GM18519 (cell line): ENCODE measurements around the gene SARDH.

Experiments used
- ATAC-seq: cut with Tn5 transposase; IDR thresholded peaks from one replicate; pipeline ENCODE4 v1.9.1; 2021; ENCODE audit warnings: mild to moderate bottlenecking, moderate library complexity; ENCODE audit not compliant: unreplicated experiment, low FRiP score

Gene SARDH

DNA sequence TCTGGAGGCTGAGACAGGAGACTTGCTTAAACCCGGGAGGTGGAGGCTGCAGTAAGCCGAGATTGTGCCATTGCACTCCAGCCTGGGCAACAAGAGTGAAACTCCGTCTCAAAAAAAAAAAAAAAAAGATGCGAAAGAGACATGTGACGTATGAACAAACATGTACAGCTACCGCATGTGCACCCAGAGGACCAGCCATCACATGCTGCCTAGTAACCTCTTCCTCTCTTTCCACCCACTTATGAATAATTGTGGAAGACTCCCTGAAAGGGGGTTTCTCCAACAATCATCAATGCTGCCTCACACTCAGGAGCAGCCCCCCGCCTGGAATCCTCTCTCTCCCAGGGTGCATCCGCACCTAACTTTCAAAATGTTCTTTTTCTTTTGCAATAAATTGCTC is 2.2 kb downstream of the SARDH start:
- no peak for ATAC-seq

DNA sequence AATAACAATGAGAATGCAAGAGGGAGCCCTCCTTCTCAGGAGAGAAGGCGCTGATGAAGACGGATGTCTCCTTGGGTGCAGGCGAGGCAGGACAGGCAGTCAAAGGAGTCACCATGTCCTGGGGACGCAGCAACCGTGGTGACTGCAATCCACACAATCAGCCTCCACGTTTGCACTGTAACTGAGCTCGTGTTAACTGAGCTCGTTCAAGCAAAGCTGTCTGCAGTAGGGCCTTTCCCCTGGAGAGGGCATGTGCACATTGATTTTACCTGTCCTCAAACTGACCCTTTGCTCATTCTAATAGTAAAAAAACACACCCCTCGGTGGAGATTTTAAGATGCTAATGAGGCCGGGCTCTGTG is 2.8 kb downstream of the SARDH start:
- no peak for ATAC-seq

DNA sequence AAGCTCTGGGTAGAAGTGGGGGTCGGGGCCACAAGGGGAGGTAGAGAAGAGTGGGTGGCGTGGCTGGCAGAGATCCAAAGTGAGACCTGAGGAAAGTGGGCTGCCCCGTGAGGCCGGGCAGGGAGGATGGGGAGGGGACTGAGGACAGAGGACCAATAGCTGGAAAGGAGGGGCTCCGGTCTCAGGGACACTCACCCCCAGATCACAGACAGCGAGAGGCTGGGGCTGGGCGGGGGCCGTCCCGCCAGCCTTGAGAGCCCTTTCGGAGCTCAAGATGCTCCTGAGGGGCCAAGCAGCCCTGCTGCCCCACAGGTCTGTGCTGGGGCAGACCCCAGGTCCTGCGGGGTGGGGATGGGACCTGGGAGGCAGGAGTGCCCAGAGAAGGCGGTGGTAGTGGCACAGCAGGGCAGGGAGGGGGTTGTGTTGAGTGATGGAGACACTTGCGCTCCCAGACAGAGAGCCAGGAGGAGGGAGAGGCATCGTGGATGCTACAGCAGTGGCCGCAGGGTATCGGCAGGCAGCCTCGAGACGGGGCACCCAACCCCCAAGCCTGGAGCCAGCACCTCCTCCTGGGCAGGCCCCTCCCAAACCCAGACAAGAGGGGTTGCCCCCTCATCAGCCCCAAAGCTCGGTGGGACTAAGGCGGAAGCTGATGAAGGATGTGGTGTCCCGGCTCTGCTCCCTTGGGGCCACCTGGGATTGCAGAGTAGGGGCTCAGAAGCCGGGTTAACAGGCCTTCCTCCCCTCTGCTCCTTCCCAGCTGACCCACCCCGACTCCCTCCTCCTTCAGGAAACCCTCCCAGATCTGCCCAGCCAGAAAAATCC is 3.4 kb downstream of the SARDH start:
- no peak for ATAC-seq

DNA sequence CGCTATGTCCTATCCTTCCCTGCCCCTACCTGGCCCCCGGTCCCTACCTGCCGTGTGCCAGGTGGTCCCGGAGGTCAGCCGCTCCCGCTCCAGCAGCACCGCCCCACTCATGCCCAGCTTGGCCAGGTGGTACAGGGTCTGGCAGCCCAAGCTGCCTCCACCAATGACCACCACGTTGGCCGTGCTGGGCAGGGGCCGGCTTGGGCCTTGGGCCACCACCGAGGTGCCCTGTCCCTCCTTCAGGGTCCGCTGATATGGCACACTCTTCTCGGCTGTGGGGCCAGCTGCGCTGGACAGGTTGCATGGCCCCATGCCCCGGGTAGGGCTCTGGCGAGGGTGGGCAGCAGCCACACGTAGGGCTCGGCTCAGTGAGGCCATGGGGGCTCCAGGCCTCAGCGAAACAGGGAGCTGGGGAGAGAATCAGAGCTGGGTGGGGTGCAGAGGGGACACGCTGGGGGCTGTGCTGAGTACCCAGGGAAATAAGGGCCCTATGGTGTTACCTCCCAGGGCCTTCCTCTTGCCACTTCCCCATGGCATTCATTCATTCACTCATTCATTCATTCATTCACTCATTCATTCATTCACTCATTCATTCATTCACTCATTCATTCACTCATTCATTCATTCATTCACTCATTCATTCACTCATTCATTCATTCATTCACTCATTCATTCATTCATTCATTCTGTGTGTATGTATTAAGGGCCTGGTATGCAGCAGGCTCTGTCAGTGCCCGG is 4.2 kb downstream of the SARDH start:
- no peak for ATAC-seq

DNA sequence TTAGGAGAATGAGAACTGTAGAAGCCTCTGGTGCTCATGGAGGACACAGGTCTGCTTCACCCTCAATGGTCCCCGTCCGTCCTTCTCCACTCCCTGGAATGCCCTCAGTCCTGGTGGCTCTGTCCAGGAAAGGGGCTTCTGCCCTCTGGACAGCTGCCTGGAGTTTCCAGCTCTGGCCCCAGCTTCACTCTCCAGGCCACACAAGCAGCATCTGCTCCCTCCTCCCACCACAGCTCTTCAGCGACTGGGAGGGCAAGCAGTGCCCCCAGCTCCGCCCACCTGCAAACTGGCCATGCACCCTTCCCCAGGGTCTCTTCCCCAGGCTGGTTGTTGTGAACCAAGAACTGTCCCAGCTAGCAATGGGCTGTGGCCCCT is 4.7 kb downstream of the SARDH start:
- no peak for ATAC-seq

DNA sequence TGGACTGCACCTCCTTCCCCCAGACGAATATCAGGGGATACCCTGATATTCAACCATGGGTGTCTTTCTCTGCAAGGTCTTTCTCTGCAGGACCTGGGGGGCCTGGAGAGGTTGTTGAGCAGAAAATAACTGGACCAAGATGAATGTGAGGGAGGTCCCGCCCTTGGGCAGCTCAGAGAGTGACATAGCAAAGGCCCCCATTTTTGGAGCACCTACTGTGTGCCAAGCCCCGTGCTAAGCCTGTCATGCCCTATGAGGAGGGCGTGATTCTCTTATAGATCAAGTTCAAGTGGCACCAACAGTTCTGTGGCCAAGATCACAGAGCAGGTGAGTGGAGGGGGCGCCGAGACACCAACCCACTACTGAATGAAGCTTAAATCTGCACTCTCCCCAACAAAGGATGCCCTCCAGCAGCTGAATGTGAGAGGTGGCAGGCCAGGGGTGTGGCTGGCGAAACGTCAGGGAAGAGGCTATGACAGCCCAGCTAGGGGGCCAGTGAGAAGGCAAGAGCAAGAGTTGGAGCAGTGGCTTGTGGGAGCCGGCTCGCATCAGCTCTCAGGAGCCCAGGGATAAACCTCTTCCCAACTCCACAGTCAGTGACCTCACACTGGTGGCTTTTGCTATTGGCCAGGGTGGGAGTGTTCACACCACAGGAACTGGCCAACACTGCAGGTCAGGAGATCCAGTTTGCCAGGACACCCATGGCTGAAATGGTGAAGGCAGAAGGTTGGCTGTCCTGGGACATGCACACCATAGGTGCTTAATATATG is 5.3 kb downstream of the SARDH start:
- ATAC-seq, result no peak

DNA sequence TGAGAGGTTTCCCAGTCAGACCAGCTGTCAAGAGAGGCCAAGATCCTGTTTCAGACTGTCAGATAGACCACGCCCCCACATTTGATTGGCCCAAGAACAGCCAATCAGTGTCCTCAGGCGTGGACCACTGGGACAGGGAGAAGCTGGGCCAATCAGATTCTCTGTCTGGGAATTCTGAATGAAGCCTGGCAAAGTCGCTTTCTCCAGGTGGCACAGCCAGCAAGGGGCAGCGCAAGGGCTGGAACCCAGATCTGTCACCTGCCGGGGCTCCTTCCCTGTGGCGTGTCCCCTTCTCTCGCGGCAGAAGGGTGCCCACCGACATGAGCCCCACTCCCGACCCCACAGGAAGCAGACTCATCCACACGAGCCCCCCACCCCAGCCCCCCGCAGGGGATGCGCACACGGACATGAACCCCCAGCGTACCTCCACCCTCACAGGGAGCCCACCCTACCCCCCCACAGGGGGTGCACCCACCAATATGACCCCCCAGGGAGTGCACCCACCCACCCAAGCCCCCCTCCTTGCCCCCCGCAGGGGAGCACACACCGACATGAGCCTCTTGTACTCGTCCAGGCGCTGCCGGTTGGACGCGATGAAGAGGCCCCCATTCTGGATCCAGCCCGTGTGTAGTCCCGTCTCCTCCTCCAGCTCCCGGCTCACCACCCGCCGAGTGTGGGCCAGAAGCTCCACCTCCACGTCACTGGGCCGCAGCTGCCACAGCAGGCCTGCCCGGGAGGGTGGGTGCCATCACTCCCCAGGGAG is 6.1 kb downstream of the SARDH start:
- ATAC-seq, result no peak

DNA sequence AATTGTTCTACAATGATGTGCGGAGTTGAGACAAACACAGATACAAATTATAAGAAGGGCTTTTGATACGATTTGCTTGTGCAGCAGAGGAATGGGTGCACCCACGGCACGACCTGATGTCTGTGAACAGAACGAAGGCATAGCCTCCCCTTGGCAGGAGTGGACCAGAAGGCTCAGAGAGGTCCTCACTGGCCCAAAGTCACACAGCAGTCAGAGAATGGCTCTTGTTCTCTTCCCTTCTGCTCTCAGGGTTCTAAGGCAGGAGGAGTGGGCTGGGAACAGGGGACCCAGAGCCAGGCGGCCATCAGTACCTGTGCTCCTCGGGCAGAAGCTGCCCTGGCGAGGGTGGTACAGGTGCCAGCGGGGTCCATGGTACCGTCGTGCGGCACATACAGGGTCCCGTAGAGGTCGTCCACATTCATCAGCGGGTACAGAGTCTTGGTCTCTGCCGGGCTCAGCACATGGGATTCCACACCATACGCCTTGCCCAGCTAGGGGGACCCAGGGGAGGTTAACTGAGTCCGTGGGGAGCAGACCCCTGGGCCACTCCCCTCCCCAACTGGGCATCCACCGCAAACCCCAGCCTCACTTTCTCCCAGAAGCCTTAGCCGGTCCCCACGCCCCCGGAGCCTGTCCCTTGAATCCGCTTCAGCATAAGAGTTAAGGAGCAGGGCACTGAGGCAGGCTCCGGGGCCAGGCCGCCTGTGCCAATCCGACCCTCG is 7.0 kb downstream of the SARDH start:
- ATAC-seq, result no peak

DNA sequence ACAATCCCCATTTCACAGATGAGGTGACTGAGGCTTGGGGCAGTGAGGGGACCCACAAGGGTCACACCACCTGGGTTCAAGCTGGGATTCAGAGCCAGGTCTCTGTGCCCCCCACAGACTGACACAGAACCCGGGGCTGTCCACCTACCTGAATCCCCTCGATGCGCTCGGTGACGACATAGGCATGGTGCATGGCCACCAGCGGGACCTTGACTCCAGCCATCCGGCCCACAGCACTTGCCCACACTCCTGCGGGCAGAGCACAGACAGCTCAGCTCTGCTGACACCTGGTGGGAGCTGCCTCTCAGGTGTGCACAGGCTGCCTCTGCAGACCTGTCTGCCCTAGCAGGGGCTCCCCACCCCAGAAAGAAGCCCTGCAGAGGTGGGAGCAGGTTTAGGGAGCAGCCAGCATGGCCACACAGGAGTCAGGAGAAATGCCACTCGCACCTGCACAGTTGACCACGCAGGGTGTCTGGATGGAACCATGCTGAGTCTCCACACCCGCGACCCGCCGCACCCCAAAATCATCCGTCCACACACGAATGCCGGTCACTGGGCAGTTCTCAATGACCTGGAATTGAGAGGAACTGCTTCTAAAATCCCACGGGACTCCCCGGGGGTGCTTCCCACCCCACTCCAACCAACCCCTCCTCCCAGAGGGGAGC is 8.4 kb downstream of the SARDH start:
- ATAC-seq, result no peak

DNA sequence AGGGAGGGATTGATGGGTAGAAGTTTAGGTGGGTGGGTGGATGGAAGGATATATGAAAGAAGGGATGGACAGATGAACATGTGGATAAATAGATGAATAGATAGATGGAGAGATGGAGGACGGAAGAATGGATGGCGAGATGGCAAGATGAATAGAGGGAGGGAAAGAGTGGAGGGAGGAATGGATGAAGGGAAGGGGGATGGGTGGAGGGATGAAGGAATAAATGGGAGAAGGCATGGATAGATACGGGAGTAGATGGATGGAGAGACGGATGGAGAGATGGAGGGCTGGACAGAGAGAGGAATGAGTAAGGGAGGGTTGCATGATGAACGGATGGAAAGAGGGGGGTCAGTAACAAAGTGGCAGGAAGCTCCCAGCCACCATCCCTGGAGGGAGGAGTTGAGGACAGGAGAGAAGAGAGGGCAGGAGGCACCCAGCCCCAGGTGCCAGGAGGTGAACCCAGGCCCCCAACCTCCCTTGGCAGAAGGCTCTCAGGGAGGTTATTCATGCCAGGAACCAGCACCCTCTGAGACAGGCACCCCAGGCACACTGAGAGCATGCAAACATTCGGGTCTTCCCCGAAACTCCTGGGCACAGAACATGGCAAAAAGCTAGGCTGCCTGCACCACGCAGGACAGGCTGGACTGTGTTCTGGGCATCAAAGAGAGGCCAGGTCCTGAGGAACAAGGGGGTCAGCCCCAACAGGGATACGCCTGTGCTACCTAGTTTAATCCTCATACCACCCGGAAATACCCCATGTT is 9.1 kb downstream of the SARDH start:
- no peak for ATAC-seq

DNA sequence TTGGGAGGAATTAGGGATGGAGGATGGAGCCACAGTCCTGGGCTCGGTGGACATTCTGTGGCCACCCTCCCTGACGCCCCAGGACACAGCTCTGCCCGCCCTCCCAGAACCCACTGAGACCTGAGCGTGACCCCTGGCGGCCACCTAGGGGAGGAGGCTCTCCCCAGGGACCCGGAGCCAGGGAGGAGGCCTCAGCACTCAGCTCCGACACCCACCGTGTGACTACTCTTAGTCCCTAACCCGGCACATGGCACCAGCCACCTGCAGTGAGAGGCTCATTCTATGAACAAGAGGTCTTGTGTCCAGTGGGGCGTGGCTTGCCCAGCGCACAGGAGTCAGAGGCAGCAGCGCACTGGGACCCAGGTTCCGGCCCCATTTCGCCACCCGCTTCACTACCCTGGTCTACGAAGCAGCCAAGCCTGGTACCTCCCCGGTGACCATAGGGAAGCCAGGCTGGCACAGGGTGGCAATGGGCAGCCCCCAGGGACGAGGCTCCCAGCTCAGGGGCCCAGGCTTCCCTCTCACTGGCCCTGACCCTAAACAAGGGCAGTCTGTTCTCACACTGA is 10.2 kb downstream of the SARDH start:
- no peak for ATAC-seq

DNA sequence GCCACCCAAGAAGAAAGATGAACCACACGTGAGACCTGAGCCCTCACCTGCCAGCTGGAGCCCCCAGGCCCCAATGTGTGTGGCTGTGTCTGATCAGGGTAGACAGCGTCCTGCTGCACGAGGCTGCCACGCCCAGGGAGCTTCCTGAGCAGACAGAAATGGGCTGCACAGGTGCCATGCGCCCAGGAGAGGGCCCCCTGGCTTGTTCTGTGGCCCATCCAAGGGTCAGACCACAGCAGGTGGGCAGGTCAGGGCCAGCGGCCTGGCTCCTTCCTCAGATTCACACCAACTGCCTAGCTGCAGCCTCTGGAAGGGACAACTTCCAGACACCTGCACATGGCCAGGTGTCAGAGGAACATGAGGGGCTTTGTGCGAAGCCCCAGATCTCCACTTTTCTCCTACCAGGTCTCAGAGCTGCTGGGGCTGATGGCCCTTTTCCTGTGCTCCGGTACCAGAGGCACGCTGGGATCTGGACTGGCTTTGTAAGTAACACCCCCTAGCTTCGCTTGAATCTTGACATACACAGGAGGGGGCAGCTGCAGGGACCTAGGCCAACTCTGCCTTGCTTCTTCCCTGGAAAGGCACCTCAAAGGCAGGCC is 10.8 kb downstream of the SARDH start:
- ATAC-seq, result no peak

DNA sequence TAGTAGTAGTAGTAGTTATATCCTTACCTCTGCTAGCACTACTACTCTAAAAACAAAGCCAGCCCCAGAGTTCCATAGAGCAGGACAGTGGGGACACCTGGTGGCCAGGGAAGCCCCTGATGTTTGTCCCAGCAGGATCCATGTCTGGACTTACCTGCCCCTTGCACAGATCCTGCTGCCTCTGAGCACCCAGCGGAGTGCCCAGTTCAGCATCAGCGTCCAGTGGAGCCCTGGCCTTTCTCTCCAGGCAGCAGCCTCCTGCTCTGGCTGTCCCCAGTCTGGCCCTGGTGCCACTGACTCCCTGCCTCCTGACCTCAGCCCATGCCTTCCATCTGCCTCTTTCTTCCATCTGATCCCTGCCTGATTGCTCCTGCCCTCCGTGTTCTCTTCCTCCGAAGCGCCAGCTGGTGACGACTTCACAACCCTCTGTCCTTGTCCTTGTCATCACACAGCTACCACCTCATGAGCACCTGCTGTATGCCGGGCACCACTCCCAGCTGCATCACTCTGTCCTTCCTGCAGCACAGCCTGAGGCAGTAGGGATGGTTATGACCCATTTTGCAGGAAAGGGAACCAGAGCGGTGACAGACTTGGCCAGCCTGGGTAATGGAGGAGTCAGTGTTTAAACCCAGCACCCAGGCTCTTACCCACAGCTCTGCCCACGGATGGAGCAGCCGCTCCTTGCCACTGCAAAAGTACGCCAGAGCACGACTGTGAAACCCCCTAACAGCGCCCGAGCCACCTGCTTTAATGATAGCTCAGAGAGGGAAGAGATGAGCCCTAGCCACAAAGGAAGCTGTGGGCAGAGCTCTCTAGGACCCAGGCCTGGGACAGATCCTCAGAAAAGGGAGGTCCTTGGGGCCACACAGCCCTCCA is 11.5 kb downstream of the SARDH start:
- no peak for ATAC-seq

DNA sequence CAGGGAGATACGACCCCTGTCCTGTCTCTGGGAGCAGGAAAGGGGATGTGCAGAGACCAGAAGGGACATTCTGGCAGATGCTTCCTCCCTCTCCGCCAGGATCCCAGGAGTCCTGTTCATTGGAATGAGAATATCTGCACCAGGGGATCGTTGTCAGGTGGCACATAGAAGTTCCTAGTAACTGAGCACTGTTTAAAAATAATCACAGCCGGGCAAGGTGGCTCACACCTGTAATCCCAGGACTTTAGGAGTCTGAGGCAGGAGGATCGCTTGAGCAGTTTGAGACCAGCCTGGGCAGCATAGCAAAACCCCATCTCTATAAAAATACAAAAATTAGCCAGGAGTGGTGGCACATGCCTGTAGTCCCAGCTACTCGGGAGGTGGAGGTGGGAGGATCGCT is 12.3 kb downstream of the SARDH start:
- no peak for ATAC-seq

DNA sequence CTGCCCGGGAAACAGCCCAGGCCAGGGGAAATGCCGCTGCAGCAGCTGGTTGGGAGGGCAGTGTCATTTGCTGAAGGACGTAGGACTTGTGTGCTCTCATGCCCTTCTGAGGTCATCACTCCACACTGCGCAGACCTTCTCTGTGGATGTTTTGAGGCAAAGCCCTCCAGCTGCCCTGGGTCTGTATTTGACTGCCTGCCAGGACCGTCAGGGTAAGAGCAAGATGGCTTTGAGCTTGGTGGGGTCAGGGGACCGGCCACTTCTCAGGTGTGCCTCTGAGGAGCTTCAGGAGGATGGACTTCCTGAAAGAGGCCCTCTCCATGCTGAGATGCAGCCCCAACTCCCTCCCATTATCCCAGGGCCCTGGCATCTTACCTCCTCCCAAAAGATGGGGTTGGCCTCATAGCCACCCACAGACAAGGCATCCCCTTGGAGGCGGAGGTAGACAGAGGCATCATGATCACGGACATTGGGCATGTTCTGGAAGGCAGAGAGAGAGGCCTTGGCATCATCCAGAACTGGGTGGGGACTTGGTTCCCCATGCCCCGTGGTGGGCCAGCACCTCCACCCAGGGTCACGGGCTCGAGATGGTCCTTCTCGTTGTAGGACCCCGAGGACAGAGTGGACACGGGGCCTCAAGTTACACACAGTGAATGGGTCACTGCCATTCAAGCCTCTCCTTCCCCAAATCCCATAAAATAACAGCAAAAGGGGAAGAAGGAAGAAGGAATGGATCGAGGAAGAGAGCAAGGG is 19.4 kb downstream of the SARDH start:
- ATAC-seq, result no peak
